K562 (cell line): ENCODE measurements around the gene NUF2. TPM values are rescaled to one million over a fixed set of nuclear protein-coding genes. Genes with fewer than 3 reads are reported as not detected.

Source experiments
- ATF7 ChIP-seq: fragments of 450-650 bp; IDR thresholded peaks from 2 replicates; pipeline ENCODE4 v1.7.1; 2014; ENCODE audit warnings: mild to moderate bottlenecking, moderate library complexity
- BCL6 ChIP-seq: fragments of 250-450 bp; sonication (Bioruptor Pico); IDR thresholded peaks from 2 replicates; pipeline ENCODE4 v1.4.0; 2020
- CBFA2T2 ChIP-seq: fragments of 450-650 bp; conservative IDR thresholded peaks from 2 replicates; pipeline ENCODE4 v1.6.1; 2017; ENCODE audit warnings: mild to moderate bottlenecking
- CSDE1 ChIP-seq, 2 experiments: fragments of 450-650 bp; IDR thresholded peaks; 2 replicates each; pipeline ENCODE4 v1.6.1; 2016; ENCODE audit warnings: mild to moderate bottlenecking in 1 of 2
- HDGF ChIP-seq: fragments of 450-650 bp; IDR thresholded peaks from 2 replicates; pipeline ENCODE4 v1.6.1; 2016
- HNRNPLL ChIP-seq: fragments of 200-400 bp; formaldehyde crosslinking; IDR thresholded peaks from 2 replicates; pipeline ENCODE4 v1.6.1; 2017; ENCODE audit warnings: low read length, low read depth, mild to moderate bottlenecking; ENCODE audit not compliant: poor library complexity, severe bottlenecking
- IFI16 ChIP-seq: fragments of 250-450 bp; sonication (Bioruptor Pico); IDR thresholded peaks from 2 replicates; pipeline ENCODE4 v2.1.2; 2022; ENCODE audit warnings: mild to moderate bottlenecking, inconsistent platforms
- KAT2B ChIP-seq: IDR thresholded peaks from one replicate; pipeline ENCODE4 v1.6.1; 2012; ENCODE audit warnings: low read depth, mild to moderate bottlenecking, control low read depth, inconsistent platforms, low read length, moderate library complexity
- KAT8 ChIP-seq: fragments of 450-650 bp; IDR thresholded peaks from 2 replicates; pipeline ENCODE4 v1.6.1; 2016; ENCODE audit warnings: low read depth, mild to moderate bottlenecking
- MXI1 ChIP-seq: IDR thresholded peaks from 2 replicates; pipeline ENCODE4 v1.6.1; 2011; ENCODE audit warnings: low read depth, mild to moderate bottlenecking, improper control_type of control experiment, low read length
- RBM14 ChIP-seq: fragments of 200-400 bp; formaldehyde crosslinking; IDR thresholded peaks from 2 replicates; pipeline ENCODE4 v1.6.1; 2018; ENCODE audit warnings: low read depth, mild to moderate bottlenecking, low read length, moderate library complexity, borderline replicate concordance; ENCODE audit not compliant: insufficient read depth
- YBX1 ChIP-seq: fragments of 450-650 bp; IDR thresholded peaks from 2 replicates; pipeline ENCODE4 v1.7.1; 2016; ENCODE audit warnings: mild to moderate bottlenecking
- ZFP1 ChIP-seq: fragments of 450-650 bp; formaldehyde crosslinking; IDR thresholded peaks from 2 replicates; pipeline ENCODE4 v1.4.0; 2020; ENCODE audit warnings: mild to moderate bottlenecking, mixed read lengths
- ZFX ChIP-seq: sonication (generic); formaldehyde crosslinking; IDR thresholded peaks from 2 replicates; pipeline ENCODE4 v1.8.0; 2022; ENCODE audit warnings: mild to moderate bottlenecking, missing genetic modification reagents, moderate library complexity
- ZNF174 ChIP-seq: fragments of 250-450 bp; sonication (Bioruptor Pico); IDR thresholded peaks from 2 replicates; pipeline ENCODE4 v1.4.0; 2020; ENCODE audit warnings: mild to moderate bottlenecking
- ZNF175 ChIP-seq: fragments of 200-800 bp; sonication (Bioruptor generic); IDR thresholded peaks from 2 replicates; pipeline ENCODE4 v1.6.1; 2016; ENCODE audit warnings: low read depth, mild to moderate bottlenecking, missing genetic modification characterization, missing compliant biosample characterization
- polyA plus RNA-seq, 8 experiments: library from polyadenylated mRNA; depleted of rRNA in 4 of 8; stranded (reverse) in 5 of 8; unstranded in 3 of 8; fragments of >200 nt; fragmentation: Nextera tagmentation in 2 of 8; fragmentation: Illumina TruSeq in 1 of 8; extraction: Ambion mirVana in 2 of 8; extraction: Trizol in 1 of 8; gene quantifications; 2 replicates each; pipeline versions ENCODE4 v1.2.1 to v1.2.3, GENCODE V29; 2011 to 2014; ENCODE audit warnings: inconsistent platforms in 1 of 8, missing spikeins in 1 of 8
- total RNA-seq, 7 experiments: library from RNA; depleted of rRNA in 6 of 7; stranded (reverse); fragments of >200 nt in 6 of 7; fragmentation: Illumina TruSeq in 2 of 7; extraction: Trizol in 2 of 7; gene quantifications; 2 replicates each; pipeline versions ENCODE4 v1.2.1 to v1.2.3, GENCODE V29; 2011 to 2021; ENCODE audit warnings: low replicate concordance in 1 of 7
- TF ChIP-seq, protein P1 (sequence below): IDR thresholded peaks from 3 replicates; pipeline ENCODE4 v1.6.1; 2011; ENCODE audit warnings: borderline replicate concordance, mild to moderate bottlenecking, moderate library complexity; ENCODE audit not compliant: insufficient read length; ENCODE audit errors: extremely low read depth
- TF ChIP-seq, protein P2 (sequence below): sonication (generic); formaldehyde crosslinking; IDR thresholded peaks from 2 replicates; pipeline ENCODE4 v1.9.0; 2022; ENCODE audit warnings: mild to moderate bottlenecking, missing genetic modification reagents
- TF ChIP-seq, protein P3 (sequence below): fragments of 250-450 bp; sonication (Bioruptor Pico); IDR thresholded peaks from 2 replicates; pipeline ENCODE4 v1.8.0; 2022; ENCODE audit warnings: moderate library complexity, mild to moderate bottlenecking, inconsistent platforms
- TF ChIP-seq, protein P4 (sequence below): sonication (generic); formaldehyde crosslinking; IDR thresholded peaks from 2 replicates; pipeline ENCODE4 v1.8.1; 2023; ENCODE audit warnings: mild to moderate bottlenecking, missing genetic modification reagents, moderate library complexity

The NUF2 gene
- total and polyA plus RNA-seq, 9 of the 15 experiments (the other 6 are each of a cell fraction or from before 2014, with no cell fraction given) = 42.5 to 90.0 (median 60.3) TPM

DNA sequence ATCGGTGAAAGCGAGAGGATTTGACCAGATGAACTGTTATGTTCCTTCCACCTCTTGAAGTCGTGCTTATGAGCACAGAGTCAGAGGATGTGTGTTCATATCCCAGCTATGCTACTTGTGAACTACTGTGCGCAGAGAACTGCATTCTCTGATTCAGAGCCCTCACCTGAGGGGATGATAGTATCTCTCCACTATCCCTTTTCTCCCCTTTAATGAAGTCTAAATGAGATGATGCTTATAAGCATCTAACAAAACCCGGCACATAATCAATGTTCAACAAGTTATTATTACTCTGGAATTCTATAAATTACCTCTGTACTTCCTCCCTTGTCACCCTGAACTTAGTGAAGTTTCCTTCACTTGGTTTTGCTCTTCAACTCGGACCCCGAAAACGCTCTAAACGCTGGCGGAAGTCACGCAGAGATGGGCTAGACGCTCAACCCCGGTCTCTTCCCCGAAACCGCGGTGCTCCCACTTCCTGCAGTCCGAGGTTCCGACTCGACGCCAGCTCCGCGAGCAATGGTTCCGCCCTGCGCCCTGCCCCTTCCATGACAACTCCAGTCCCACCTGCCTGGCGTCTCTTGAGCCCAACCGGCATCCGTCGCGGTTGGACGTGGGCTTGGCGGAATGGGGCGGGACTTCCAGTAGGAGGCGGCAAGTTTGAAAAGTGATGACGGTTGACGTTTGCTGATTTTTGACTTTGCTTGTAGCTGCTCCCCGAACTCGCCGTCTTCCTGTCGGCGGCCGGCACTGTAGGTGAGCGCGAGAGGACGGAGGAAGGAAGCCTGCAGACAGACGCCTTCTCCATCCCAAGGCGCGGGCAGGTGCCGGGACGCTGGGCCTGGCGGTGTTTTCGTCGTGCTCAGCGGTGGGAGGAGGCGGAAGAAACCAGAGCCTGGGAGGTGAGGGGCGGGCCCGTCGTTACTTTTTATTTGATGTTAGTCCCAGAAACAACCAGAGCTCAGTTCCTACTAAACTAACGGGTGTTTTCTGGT lies at the start of gene NUF2 (continued):
- TF ChIP-seq, protein P1, sequence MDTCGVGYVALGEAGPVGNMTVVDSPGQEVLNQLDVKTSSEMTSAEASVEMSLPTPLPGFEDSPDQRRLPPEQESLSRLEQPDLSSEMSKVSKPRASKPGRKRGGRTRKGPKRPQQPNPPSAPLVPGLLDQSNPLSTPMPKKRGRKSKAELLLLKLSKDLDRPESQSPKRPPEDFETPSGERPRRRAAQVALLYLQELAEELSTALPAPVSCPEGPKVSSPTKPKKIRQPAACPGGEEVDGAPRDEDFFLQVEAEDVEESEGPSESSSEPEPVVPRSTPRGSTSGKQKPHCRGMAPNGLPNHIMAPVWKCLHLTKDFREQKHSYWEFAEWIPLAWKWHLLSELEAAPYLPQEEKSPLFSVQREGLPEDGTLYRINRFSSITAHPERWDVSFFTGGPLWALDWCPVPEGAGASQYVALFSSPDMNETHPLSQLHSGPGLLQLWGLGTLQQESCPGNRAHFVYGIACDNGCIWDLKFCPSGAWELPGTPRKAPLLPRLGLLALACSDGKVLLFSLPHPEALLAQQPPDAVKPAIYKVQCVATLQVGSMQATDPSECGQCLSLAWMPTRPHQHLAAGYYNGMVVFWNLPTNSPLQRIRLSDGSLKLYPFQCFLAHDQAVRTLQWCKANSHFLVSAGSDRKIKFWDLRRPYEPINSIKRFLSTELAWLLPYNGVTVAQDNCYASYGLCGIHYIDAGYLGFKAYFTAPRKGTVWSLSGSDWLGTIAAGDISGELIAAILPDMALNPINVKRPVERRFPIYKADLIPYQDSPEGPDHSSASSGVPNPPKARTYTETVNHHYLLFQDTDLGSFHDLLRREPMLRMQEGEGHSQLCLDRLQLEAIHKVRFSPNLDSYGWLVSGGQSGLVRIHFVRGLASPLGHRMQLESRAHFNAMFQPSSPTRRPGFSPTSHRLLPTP = no peak
- TF ChIP-seq RBM14 (no peak), YBX1 (no peak), CSDE1 (IDR thresholded peaks at IDR 0.05) (no peak), ZNF175 (CRISPR knock-in tag) (no peak; the same call in 1 of the 2 replicates), ATF7 (peak; percentile 96), ZNF174 (CRISPR knock-in tag) (no peak), MXI1 (peak; percentile 49), ZFX (CRISPR knock-in tag) (peak; percentile 94), KAT2B (peak; percentile 15), KAT8 (no peak; the same call in 1 of the 2 replicates), BCL6 (CRISPR knock-in tag) (no peak), HDGF (no peak), IFI16 (no peak), CBFA2T2 (no peak), ZFP1 (0 out of 2 replicates have a peak, but pooled peaks have one; percentile 35), HNRNPLL (peak; percentile 88)
- TF ChIP-seq, protein P2, sequence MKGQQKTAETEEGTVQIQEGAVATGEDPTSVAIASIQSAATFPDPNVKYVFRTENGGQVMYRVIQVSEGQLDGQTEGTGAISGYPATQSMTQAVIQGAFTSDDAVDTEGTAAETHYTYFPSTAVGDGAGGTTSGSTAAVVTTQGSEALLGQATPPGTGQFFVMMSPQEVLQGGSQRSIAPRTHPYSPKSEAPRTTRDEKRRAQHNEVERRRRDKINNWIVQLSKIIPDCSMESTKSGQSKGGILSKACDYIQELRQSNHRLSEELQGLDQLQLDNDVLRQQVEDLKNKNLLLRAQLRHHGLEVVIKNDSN (CRISPR knock-in tag) = peak; percentile 45; the same call in 1 of the 2 replicates
- TF ChIP-seq, protein P3, sequence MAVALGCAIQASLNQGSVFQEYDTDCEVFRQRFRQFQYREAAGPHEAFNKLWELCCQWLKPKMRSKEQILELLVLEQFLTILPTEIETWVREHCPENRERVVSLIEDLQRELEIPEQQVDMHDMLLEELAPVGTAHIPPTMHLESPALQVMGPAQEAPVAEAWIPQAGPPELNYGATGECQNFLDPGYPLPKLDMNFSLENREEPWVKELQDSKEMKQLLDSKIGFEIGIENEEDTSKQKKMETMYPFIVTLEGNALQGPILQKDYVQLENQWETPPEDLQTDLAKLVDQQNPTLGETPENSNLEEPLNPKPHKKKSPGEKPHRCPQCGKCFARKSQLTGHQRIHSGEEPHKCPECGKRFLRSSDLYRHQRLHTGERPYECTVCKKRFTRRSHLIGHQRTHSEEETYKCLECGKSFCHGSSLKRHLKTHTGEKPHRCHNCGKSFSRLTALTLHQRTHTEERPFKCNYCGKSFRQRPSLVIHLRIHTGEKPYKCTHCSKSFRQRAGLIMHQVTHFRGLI (CRISPR knock-in tag) = peak; percentile 100
- TF ChIP-seq, protein P4, sequence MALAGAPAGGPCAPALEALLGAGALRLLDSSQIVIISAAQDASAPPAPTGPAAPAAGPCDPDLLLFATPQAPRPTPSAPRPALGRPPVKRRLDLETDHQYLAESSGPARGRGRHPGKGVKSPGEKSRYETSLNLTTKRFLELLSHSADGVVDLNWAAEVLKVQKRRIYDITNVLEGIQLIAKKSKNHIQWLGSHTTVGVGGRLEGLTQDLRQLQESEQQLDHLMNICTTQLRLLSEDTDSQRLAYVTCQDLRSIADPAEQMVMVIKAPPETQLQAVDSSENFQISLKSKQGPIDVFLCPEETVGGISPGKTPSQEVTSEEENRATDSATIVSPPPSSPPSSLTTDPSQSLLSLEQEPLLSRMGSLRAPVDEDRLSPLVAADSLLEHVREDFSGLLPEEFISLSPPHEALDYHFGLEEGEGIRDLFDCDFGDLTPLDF = peak; percentile 94
